Frontal cortex (tissue), 4 donors: Measurements from ENCODE around the gene GBP6. TPM values are rescaled to one million over a fixed set of nuclear protein-coding genes. Genes with fewer than 3 reads are reported as not detected.
"Not testable (repeated sequence)": the region's sequence is repeated elsewhere in the genome, so short reads cannot be mapped to it uniquely, and the experiment has no call there.

Experiments used
- DNase-seq, 2 donors: peaks; one replicate each; pipeline ENCODE4 v3.0.0; 2012; ENCODE audit warnings: low spot score in 2 of 2
- FAIRE-seq: peaks from 2 replicates; lab custom pipeline; 2012; peaks lifted over from hg19 to GRCh38; lab: Jason Lieb, UNC
- total RNA-seq: library from RNA; depleted of rRNA; stranded (reverse); fragments of >200 nt; gene quantifications from one replicate; pipeline ENCODE4 v1.2.3, GENCODE V29; 2014
- donor health status: control.
- donor health status: control.
- donor health status: control.

GBP6 gene
- total RNA-seq, 1 donor from 2014 or later, result under 0.01 TPM

- DNase-seq (no peak), FAIRE-seq (no peak)
Observed at GRCh38 chr1:89367221-89367620, 3.4 kb downstream of the GBP6 start.

DNA sequence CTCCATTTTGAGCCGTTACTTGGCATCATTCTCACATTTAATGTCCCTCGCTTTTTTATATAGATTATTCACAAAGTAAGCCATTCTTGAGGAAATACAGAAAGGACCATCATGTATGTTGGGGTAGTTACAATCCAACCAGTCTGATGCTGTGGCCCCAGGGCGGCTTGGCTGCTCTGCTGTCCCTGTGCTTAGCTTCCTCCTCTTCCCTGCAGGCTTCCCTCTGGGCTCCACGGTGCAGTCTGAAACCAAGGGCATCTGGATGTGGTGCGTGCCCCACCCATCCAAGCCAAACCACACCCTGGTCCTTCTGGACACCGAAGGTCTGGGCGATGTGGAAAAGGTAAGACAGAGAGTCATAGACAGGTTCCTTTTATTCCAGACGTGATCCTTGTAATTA, 5.5 kb downstream of the GBP6 start:
- DNase-seq, result no peak
- FAIRE-seq, result no peak

DNA sequence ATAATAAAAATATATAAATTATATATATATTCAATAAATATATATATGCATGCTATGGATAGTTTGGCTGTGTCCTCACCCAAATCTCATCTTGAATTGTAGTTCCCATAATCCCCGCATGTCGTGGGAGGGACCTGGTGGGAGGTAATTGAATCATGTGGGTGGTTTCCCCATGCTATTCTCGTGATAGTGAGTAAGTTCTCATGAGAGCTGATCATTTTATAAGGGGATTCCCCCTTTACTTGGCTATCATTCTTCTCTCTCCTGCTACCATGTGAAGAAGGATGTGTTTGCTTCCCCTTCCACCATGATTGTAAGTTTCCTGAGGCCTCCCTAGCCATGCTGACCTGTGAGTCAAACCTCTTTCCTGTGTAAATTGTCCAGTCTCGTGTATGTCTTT, 10.0 kb downstream of the GBP6 start:
- FAIRE-seq, DNase-seq: not testable (repeated sequence)

DNA sequence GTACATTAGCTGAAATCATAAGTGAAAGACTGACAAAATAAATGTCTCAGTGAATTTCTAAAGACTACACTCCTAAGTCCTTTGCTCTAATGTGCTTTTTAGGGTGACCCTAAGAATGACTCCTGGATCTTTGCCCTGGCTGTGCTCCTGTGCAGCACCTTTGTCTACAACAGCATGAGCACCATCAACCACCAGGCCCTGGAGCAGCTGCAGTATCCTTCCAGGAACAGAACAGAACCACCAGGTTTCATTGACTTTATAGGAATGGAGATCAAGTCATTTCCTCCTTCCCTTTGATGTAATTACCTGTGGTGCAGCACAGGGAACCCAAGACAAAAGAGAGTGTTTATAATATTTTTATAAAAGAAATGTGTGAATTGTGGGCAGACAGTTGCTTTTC, 14.1 kb downstream of the GBP6 start:
- DNase-seq, result no peak
- FAIRE-seq, result no peak

DNA sequence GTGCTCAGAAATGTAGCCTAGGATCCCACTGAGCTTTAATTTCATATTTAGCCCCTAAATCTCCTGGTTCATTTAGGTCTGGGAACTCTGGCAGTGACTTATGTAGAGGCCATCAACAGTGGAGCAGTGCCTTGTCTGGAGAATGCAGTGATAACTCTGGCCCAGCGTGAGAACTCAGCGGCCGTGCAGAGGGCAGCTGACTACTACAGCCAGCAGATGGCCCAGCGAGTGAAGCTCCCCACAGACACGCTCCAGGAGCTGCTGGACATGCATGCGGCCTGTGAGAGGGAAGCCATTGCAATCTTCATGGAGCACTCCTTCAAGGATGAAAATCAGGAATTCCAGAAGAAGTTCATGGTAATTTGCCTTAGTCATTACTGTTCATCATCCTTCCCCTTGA, 17.8 kb downstream of the GBP6 start:
- DNase-seq (no peak), FAIRE-seq (no peak)

DNA sequence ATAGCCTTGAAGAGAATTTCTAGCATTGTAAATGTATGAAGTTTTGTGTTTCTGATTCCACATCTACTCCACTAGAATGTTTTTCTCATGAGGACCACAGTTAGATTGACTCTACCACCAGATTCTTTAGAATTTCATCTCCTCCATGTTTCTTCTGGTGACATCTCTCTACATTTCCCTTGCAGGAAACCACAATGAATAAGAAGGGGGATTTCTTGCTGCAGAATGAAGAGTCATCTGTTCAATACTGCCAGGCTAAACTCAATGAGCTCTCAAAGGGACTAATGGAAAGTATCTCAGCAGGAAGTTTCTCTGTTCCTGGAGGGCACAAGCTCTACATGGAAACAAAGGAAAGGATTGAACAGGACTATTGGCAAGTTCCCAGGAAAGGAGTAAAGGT, 18.6 kb downstream of the GBP6 start:
- no peak for DNase-seq
- FAIRE-seq, result no peak

DNA sequence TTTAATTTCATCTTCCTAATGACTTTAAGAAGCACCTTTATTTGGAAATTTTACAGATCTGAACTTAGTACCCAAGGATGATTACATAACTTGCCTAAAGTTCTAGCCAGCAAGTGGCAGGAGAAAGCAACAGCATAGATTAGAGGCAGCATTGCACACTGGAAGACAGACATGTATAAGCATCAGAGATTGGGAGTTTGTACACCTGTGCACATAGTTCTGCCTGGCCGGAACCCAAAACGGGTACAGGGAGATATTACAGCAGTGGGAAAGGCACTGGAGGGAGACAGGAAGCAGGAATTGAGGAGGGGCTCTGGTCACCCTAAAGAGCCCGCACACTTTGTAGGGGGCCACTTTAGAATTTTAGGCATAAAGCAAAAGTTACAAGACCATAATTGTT, 19.3 kb downstream of the GBP6 start:
- FAIRE-seq, result no peak
- no peak for DNase-seq

DNA sequence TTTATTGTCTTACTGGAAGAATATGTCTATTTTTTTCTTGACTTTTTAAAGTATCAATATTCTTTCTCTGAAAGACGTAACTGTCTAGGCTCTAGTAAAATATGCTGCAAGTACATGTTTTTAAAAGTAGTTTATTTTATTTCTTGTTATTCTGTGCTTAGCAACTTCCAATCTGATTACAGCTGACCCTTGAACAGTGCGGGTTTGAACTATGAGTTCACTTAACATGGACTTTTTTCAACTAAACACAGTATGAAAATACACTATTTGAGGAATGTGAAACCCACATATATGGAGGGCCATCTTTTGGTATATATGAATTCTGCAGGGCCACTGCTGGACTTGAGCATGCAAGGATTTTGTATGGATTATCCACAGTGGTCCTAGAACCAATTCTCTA, 26.8 kb downstream of the GBP6 start:
- FAIRE-seq (no peak), DNase-seq (no peak)

GRCh38 chr1:89391686-89392085, 27.8 kb downstream of the GBP6 start:
- no peak for DNase-seq
- FAIRE-seq, result no peak

- DNase-seq (no peak), FAIRE-seq (no peak)
Observed at GRCh38 chr1:89394851-89395250, 31.0 kb downstream of the GBP6 start.

GRCh38 chr1:89396902-89397301, 33.0 kb downstream of the GBP6 start:
- DNase-seq (no peak), FAIRE-seq (no peak)

DNA sequence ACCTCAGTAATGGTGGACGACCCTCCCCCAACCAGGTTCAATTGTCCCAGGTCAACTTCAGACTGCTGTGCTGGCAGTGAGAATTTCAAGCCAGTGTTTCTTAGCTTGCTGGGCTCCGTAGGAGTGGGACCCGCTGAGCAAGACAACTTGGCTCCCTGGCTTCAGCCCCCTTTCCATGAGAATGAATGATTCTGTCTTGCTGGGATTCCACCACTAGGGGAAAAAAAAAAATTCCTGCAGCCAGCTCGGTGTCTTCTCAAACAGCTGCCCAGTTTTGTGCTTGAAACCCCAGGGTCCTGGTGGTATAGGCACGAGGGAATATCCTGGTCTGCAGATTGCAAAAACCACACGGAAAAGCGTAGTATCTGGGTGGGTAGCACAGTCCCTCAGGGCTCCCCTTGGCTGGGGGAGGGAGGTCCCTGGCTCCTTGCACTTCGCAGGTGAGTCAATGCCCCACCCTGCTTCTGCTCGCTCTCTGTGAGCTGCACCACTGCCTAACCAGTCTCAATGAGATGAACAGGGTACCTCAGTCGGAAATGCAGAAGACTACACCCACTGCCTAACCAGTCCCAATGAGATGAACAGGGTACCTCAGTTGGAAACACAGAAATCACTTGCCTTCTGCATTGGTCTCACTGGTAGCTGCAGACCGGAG, 41.5 kb downstream of the GBP6 start:
- DNase-seq (no peak), FAIRE-seq (no peak)

DNA sequence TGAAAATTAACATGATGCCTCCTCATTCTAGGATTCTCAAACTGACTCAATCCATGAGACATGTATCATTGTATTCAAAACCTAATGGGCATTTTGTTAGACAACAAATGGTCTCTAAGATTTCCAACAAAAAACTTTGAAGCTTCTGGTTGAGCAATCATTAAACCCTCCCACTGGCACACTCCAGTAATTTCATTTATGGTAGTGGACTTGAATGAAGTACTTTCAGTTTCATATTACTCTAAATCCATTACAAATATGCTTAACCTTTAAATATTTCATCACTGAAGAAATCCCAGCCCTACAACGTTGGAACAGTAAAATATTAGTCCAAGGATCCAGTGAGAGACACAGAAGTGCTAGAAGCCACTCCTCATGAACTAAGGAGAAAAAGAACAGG, 43.5 kb downstream of the GBP6 start:
- FAIRE-seq, result no peak
- no peak for DNase-seq

DNA sequence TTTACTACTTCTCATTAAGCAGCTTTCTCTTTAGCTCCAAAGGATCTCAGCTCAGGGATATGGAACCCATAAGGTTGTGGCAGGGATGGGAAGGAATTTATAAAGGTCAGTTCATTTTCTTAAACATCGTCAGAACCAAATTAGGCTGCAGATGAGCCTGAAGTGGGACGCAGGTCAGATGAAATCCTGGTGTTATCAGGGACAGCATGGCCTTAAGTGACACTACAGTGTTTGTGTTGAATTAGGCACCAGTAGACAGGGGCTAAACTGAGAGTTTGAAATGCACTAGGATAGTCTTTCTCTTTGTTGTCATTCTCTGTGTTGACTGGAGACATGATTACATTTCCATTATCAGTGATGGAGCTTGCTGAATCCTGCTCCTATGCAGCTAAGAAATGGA, 43.9 kb downstream of the GBP6 start:
- not testable (repeated sequence) for FAIRE-seq

GRCh38 chr1:89425056-89425455, 61.2 kb downstream of the GBP6 start:
- FAIRE-seq, result no peak
- DNase-seq, result no peak

More for the DNA sequence above, 43.9 kb downstream of the GBP6 start:
- DNase-seq, result not testable (repeated sequence)

DNA sequence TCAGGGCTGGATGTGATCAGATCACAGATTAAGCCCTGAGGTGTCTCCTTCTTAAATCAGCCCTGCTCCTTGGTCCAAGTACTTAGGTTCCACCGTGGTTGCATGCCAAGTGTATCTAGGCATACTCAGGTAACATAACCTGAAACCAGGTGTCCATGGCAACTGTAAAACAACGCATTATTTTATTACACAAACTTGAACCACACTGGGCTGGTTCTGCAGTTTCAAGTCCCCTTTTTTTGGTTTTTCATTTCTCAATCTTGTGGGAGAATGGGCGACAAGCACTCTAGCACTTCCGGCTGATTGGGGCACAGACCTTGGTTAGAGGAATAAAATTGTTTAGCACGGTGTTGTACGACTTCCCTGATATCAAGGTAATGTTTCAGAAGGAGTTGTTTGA, 65.2 kb downstream of the GBP6 start:
- DNase-seq, result no peak
- no peak for FAIRE-seq

DNA sequence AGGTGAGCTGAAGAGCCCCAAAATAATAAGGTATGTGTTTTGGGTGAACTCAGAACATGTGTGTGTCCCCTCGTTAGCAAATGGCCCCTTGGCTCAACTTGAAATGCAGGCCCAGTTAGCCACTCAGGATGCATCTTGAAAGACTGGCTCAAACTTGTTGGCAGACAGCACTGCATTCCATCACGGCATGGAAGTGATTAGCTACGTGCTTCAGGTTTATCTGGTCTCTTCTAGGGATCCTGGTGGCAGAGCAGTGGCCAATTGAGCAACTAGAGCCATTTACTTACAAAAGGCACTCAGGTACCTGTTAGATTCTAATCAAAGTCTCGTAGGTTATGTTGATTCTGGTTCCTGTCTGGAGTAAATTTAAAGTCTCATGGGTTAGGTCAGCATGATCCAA, 65.8 kb downstream of the GBP6 start:
- not testable (repeated sequence) for DNase-seq, FAIRE-seq

DNA sequence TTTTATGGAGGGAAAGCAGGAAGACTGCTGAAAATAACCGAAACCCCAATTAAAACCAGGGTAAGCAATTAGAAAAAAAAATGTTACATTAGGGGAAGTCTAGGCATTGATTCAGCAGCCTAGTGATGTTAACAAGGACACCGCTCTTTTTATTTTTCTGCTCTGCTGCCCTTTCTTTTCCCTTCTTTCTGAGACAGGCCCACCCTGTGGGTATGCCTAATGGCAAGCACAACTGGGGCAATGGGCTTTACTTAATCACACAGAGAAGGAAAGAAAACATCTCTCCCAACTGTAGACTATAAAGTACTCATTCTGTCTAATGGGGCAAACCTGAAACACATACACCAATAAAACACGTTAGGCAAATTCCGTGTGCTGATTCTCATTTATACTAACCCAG, 69.6 kb downstream of the GBP6 start:
- FAIRE-seq (no peak), DNase-seq (no peak)

GRCh38 chr1:89434058-89434780, 70.4 kb downstream of the GBP6 start:
- FAIRE-seq, DNase-seq: not testable (repeated sequence)
